ENCODE results near the gene AGBL4. TPM values are rescaled to one million over a fixed set of nuclear protein-coding genes. Genes with fewer than 3 reads are reported as not detected.

AGBL4 gene
- total RNA-seq, 1 experiment from 2014 or later: 0.33 TPM

DNA sequence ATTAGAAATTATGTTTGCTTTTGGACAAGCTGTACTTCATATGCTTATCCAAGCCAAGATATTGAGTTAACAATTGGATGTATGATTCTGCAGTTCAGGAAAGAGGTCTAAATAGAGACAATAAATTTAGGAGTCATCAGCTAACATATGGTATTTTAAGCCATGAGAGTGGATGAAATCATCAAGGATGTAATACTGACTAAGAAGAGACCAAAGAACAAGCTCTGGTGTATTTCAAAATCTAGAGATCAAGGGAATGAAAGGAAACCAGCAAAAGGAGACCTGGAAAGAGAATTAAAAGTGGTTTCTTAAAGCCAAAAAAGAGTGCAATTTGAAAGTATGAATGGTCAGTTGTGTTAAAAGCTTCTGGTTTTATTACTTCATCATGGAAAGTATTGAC, 1063.4 kb downstream of the AGBL4 start:
- H3K4me3 ChIP-seq (ENCODE audit: low read length): no peak overlapping the region
- H3K9me2 ChIP-seq (replicated peaks; ENCODE audit: low read length): no peaks in the 10 kb centered on the region
- no peaks in the 10 kb centered on the region for H3K9me3 ChIP-seq (ENCODE audit: low read length)
- H3F3A ChIP-seq (ENCODE audit: low read length, unreplicated experiment): no peaks in the 10 kb centered on the region
- no peaks in the 10 kb centered on the region for H3K79me2 ChIP-seq (ENCODE audit: low read length)
- no peaks in the 10 kb centered on the region for H3K36me3 ChIP-seq (ENCODE audit: low read depth, low read length)
- TF ChIP-seq EZH2 (IDR thresholded peaks at IDR 0.05; ENCODE audit: low read length, unreplicated experiment) (no peak), EZH2phosphoT487 (IDR thresholded peaks at IDR 0.05; ENCODE audit: borderline replicate concordance, low read length) (no peak)
- TF ChIP-seq, protein P1, sequence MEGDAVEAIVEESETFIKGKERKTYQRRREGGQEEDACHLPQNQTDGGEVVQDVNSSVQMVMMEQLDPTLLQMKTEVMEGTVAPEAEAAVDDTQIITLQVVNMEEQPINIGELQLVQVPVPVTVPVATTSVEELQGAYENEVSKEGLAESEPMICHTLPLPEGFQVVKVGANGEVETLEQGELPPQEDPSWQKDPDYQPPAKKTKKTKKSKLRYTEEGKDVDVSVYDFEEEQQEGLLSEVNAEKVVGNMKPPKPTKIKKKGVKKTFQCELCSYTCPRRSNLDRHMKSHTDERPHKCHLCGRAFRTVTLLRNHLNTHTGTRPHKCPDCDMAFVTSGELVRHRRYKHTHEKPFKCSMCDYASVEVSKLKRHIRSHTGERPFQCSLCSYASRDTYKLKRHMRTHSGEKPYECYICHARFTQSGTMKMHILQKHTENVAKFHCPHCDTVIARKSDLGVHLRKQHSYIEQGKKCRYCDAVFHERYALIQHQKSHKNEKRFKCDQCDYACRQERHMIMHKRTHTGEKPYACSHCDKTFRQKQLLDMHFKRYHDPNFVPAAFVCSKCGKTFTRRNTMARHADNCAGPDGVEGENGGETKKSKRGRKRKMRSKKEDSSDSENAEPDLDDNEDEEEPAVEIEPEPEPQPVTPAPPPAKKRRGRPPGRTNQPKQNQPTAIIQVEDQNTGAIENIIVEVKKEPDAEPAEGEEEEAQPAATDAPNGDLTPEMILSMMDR (conservative IDR thresholded peaks at IDR 0.05; ENCODE audit: low read depth, low read length): no peak
- H3K4me1 ChIP-seq (ENCODE audit: insufficient read depth, low read length): no peaks in the 10 kb centered on the region
- no peak overlapping the region for H3K4me2 ChIP-seq (ENCODE audit: low read length)
- H4K20me1 ChIP-seq (ENCODE audit: low read length): no peaks in the 10 kb centered on the region
- BruUV-seq (replicated peaks): no TSS peak
- intact Hi-C loops (cut with micrococcal nuclease): no loop called here
- H3K9ac ChIP-seq (ENCODE audit: low read length): no peak overlapping the region
- no peak overlapping the region for H2AFZ ChIP-seq (ENCODE audit: low read length)
- H3K27ac ChIP-seq (ENCODE audit: low read length): no peak overlapping the region
- CTCF ChIA-PET: no interaction called here
- no peaks in the 10 kb centered on the region for H3K27me3 ChIP-seq (ENCODE audit: low read length)
- DNase-seq: no peak
- POLR2A ChIA-PET (ENCODE audit: unreplicated experiment): no interaction called here
- ATAC-seq: no peak

DNA sequence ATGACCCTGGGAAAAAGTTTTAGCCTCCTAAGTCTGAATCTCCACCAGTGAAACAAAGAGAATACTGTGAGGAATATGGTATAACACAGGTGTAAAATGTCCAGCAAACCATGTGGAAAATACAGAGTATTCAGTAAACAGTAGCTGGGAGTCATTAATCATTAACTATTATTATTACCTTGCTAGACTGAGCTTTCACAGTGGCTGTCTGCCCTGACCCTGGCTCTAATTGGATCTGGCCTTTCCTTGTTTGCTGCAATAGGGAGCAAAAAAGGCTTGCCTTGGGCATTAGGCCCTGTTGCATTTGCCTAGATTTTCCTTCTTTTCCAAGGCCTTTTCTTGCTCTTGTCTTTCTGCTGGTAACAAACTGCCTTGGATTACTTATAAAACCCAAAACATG, 1068.0 kb downstream of the AGBL4 start:
- no peak overlapping the region for H2AFZ ChIP-seq (ENCODE audit: low read length)
- H3K9me3 ChIP-seq (ENCODE audit: low read length): no peaks in the 10 kb centered on the region
- POLR2A ChIA-PET (ENCODE audit: unreplicated experiment): no interaction called here
- CTCF ChIA-PET: no interaction called here
- no TSS peak for BruUV-seq (replicated peaks)
- no peaks in the 10 kb centered on the region for H3K9me2 ChIP-seq (replicated peaks; ENCODE audit: low read length)
- H3K4me1 ChIP-seq (ENCODE audit: insufficient read depth, low read length): no peaks in the 10 kb centered on the region
- no peaks in the 10 kb centered on the region for H3K27me3 ChIP-seq (ENCODE audit: low read length)
- ATAC-seq: no peak
- no peak for DNase-seq
- no peaks in the 10 kb centered on the region for H3F3A ChIP-seq (ENCODE audit: low read length, unreplicated experiment)
- intact Hi-C loops (cut with micrococcal nuclease): no loop called here
- no peak overlapping the region for H3K4me2 ChIP-seq (ENCODE audit: low read length)
- H3K27ac ChIP-seq (ENCODE audit: low read length): no peak overlapping the region
- no peak for TF ChIP-seq EZH2 (IDR thresholded peaks at IDR 0.05; ENCODE audit: low read length, unreplicated experiment)
- TF ChIP-seq, protein P1 (conservative IDR thresholded peaks at IDR 0.05; ENCODE audit: low read depth, low read length): no peak
- no peak for TF ChIP-seq EZH2phosphoT487 (IDR thresholded peaks at IDR 0.05; ENCODE audit: borderline replicate concordance, low read length)
- H4K20me1 ChIP-seq (ENCODE audit: low read length): no peaks in the 10 kb centered on the region
- no peaks in the 10 kb centered on the region for H3K79me2 ChIP-seq (ENCODE audit: low read length)
- H3K36me3 ChIP-seq (ENCODE audit: low read depth, low read length): no peaks in the 10 kb centered on the region
- H3K9ac ChIP-seq (ENCODE audit: low read length): no peak overlapping the region
- H3K4me3 ChIP-seq (ENCODE audit: low read length): no peak overlapping the region

DNA sequence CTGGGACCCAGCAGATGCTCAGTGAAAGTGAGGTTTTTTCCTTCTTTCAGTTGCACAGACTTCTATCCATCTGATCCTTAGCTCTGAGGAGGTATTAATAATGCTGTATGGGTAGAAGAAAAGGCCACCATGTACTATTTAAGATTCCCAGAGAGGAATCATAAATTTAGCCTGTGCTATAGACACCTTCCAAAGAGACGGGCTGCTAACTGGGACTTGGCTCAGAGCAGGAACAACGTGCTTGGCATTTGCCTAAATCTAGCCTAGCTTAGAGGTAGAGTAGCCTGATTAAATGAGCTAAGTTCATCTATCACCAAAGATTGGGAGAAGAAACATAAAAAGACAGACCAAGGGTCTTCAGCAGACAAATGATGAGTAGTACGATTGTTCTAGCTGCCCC, 1070.1 kb downstream of the AGBL4 start:
- no peak overlapping the region for H3K9ac ChIP-seq (ENCODE audit: low read length)
- H3F3A ChIP-seq (ENCODE audit: low read length, unreplicated experiment): no peaks in the 10 kb centered on the region
- H2AFZ ChIP-seq (ENCODE audit: low read length): no peak overlapping the region
- intact Hi-C loops (cut with micrococcal nuclease): no loop called here
- no peak overlapping the region for H3K4me3 ChIP-seq (ENCODE audit: low read length)
- no peak overlapping the region for H3K4me2 ChIP-seq (ENCODE audit: low read length)
- no peaks in the 10 kb centered on the region for H3K36me3 ChIP-seq (ENCODE audit: low read depth, low read length)
- TF ChIP-seq EZH2 (IDR thresholded peaks at IDR 0.05; ENCODE audit: low read length, unreplicated experiment) (no peak), EZH2phosphoT487 (IDR thresholded peaks at IDR 0.05; ENCODE audit: borderline replicate concordance, low read length) (no peak)
- TF ChIP-seq, protein P1 (conservative IDR thresholded peaks at IDR 0.05; ENCODE audit: low read depth, low read length): no peak
- no TSS peak for BruUV-seq (replicated peaks)
- DNase-seq: no peak
- no peaks in the 10 kb centered on the region for H3K27me3 ChIP-seq (ENCODE audit: low read length)
- H3K27ac ChIP-seq (ENCODE audit: low read length): no peak overlapping the region
- no peaks in the 10 kb centered on the region for H3K9me3 ChIP-seq (ENCODE audit: low read length)
- ChIA-PET POLR2A (ENCODE audit: unreplicated experiment) (no interaction called here), CTCF (no interaction called here)
- ATAC-seq: no peak
- H3K4me1 ChIP-seq (ENCODE audit: insufficient read depth, low read length): no peaks in the 10 kb centered on the region
- no peaks in the 10 kb centered on the region for H4K20me1 ChIP-seq (ENCODE audit: low read length)
- H3K9me2 ChIP-seq (replicated peaks; ENCODE audit: low read length): no peaks in the 10 kb centered on the region
- no peaks in the 10 kb centered on the region for H3K79me2 ChIP-seq (ENCODE audit: low read length)
